OCI-LY7 (cell line): ENCODE measurements around the gene PPA1.

Experiments used
- EZH2phosphoT487 ChIP-seq: fragments of 200-600 bp; sonication (generic); IDR thresholded peaks from 2 replicates; pipeline ENCODE4 v1.6.1; 2018; ENCODE audit warnings: low read depth, borderline replicate concordance, mild to moderate bottlenecking, mixed run types, antibody characterized with exemption, low read length, moderate library complexity, mixed read lengths
- TF ChIP-seq, protein P1 (sequence below): fragments of 200-600 bp; sonication (generic); conservative IDR thresholded peaks from 2 replicates; pipeline ENCODE4 v1.5.1; 2014; ENCODE audit warnings: mild to moderate bottlenecking, antibody characterized with exemption, low read length, moderate library complexity, mixed read lengths

DNA sequence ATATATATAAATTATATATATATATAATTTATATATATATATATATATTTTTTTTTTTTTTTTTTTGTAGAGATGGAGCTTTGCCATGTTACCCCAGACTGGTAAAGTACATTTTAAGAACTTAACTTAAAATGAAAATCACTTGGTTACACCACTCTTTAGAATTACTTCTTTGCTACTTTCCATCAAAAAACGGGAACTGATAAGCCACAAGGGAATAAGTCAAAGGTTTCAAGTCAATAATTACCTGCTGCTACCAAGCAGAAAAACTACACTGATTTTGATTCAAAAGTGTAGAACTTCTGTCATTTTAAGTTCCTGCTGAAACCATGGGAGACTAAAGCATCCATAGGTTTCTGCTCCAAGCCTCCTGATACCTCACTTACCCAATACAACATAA, 12.2 kb downstream of the PPA1 start:
- TF ChIP-seq, protein P1, sequence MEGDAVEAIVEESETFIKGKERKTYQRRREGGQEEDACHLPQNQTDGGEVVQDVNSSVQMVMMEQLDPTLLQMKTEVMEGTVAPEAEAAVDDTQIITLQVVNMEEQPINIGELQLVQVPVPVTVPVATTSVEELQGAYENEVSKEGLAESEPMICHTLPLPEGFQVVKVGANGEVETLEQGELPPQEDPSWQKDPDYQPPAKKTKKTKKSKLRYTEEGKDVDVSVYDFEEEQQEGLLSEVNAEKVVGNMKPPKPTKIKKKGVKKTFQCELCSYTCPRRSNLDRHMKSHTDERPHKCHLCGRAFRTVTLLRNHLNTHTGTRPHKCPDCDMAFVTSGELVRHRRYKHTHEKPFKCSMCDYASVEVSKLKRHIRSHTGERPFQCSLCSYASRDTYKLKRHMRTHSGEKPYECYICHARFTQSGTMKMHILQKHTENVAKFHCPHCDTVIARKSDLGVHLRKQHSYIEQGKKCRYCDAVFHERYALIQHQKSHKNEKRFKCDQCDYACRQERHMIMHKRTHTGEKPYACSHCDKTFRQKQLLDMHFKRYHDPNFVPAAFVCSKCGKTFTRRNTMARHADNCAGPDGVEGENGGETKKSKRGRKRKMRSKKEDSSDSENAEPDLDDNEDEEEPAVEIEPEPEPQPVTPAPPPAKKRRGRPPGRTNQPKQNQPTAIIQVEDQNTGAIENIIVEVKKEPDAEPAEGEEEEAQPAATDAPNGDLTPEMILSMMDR, result no peak
- no peak for TF ChIP-seq EZH2phosphoT487
